Ovary (tissue), 3 donors: Measurements from ENCODE around the gene CXCR2.

Experiments
- CTCF ChIP-seq, 3 donors: fragments of 450-650 bp in 2 of 3; fragments of 200-600 bp in 1 of 3; IDR thresholded peaks; one replicate each; pipeline versions ENCODE4 v1.5.1 to v1.8.0; 2016 to 2022; ENCODE audit warnings: antibody characterized with exemption in 3 of 3, mild to moderate bottlenecking in 1 of 3
- POLR2A ChIP-seq: fragments of 450-650 bp; IDR thresholded peaks from one replicate; pipeline ENCODE4 v1.6.1; 2017; ENCODE audit warnings: antibody characterized with exemption, mild to moderate bottlenecking, moderate library complexity
- donor health status: DM: no; HTN: no; CAD: no.

GRCh38 chr2:218137514-218137913 lies 11.7 kb downstream of the CXCR2 start:
- no peak for TF ChIP-seq CTCF (IDR thresholded peaks at IDR 0.05)
- TF ChIP-seq POLR2A, result no peak
